A673 (cell line): Measurements from ENCODE around the gene SCGB1D4.
A peak's percentile ranks its signal among the peaks of the same experiment; 100 is the strongest.

Experiments
- EZH2 ChIP-seq: fragments of 200-600 bp; sonication (generic); IDR thresholded peaks from 2 replicates; pipeline ENCODE4 v1.6.1; 2017; ENCODE audit warnings: borderline replicate concordance, low read depth, mild to moderate bottlenecking, mixed read lengths, antibody characterized with exemption, low read length; ENCODE audit not compliant: poor library complexity, severe bottlenecking
- TF ChIP-seq, protein P1 (sequence below): fragments of 300-800, 200-600 bp; sonication (generic); conservative IDR thresholded peaks from 2 replicates; pipeline ENCODE4 v1.5.1; 2017; ENCODE audit warnings: low read depth, mild to moderate bottlenecking, antibody characterized with exemption, low read length, moderate library complexity, mixed read lengths

DNA sequence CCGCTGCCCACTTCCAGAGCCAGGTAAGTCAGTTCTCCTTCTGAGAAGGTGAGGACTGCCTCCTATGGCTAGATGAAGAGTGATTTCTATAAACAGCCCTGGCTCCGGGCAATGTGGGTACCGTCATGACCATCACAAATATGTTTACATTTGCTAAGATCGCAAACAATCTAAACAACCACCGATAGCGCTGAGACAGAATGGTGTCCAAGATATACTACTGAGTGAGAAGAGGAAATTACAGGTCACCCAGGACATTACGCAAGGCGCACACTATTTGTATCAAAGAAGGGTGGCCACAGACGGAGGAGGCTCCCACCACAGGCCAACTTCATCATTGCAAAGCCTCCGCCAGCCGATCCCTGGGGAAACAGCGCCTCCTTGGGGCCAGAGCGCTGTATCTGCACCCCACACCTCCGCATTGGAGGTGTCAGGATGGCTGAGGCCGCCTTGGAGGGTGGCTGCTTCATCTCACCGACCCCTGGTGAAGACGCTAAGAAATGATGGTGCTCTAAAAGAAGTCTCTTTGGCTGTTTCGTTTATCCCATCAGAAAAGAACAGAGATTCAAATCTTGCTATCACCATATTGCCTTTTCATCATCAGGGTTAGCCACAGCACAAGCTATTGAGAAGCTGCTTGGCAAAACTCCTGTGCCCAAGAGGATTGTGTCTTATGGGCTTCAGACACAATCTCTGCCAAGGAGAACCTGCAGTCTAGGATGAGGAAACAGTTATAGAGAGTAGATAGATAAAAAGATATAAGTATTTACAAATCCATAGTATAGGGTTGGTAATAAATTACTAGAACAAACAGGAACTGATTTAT is 26.1 kb upstream of the SCGB1D4 start:
- TF ChIP-seq, protein P1, sequence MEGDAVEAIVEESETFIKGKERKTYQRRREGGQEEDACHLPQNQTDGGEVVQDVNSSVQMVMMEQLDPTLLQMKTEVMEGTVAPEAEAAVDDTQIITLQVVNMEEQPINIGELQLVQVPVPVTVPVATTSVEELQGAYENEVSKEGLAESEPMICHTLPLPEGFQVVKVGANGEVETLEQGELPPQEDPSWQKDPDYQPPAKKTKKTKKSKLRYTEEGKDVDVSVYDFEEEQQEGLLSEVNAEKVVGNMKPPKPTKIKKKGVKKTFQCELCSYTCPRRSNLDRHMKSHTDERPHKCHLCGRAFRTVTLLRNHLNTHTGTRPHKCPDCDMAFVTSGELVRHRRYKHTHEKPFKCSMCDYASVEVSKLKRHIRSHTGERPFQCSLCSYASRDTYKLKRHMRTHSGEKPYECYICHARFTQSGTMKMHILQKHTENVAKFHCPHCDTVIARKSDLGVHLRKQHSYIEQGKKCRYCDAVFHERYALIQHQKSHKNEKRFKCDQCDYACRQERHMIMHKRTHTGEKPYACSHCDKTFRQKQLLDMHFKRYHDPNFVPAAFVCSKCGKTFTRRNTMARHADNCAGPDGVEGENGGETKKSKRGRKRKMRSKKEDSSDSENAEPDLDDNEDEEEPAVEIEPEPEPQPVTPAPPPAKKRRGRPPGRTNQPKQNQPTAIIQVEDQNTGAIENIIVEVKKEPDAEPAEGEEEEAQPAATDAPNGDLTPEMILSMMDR: peak; percentile 83
- no peak for TF ChIP-seq EZH2
